Kidney (tissue), 14 donors: Measurements from ENCODE around the gene ANKS1A. TPM values are rescaled to one million over a fixed set of nuclear protein-coding genes. Genes with fewer than 3 reads are reported as not detected.

Source experiments
- DNase-seq, 5 donors: peaks; one replicate each; pipeline ENCODE4 v3.0.0-alpha.2; 2013 to 2020
- FAIRE-seq: peaks from 2 replicates; lab custom pipeline; 2012; peaks lifted over from hg19 to GRCh38; lab: Jason Lieb, UNC
- H3K27ac ChIP-seq, 2 donors: one replicate each; pipeline ENCODE4 v1.7.0; 2013; ENCODE audit warnings: low read depth in 2 of 2, low read length in 2 of 2, inconsistent platforms in 1 of 2
- H3K27me3 ChIP-seq: one replicate; pipeline ENCODE4 v1.7.1; 2013; ENCODE audit warnings: low read length, inconsistent platforms; ENCODE audit not compliant: control insufficient read depth, insufficient read depth
- H3K36me3 ChIP-seq, 3 donors: one replicate each; pipeline versions ENCODE4 v1.7.0 to v1.7.1; 2013; ENCODE audit warnings: low read length in 3 of 3, control low read depth in 1 of 3, inconsistent platforms in 1 of 3; ENCODE audit not compliant: insufficient read depth in 3 of 3, control insufficient read depth in 2 of 3
- H3K4me1 ChIP-seq, 3 donors: one replicate each; pipeline versions ENCODE4 v1.7.0 to v1.7.1; 2013; ENCODE audit warnings: low read length in 3 of 3, inconsistent platforms in 1 of 3, low read depth in 1 of 3; ENCODE audit not compliant: control insufficient read depth in 2 of 3, insufficient read depth in 2 of 3
- H3K4me3 ChIP-seq, 3 donors: one replicate each; pipeline versions ENCODE4 v1.7.0 to v1.8.1; 2013; ENCODE audit warnings: low read length in 3 of 3, control low read depth in 1 of 3, inconsistent platforms in 1 of 3
- H3K9ac ChIP-seq, 3 donors: one replicate each; pipeline versions ENCODE4 v1.7.0 to v1.7.1; 2013; ENCODE audit warnings: low read length in 3 of 3, control low read depth in 1 of 3, inconsistent platforms in 1 of 3
- H3K9me3 ChIP-seq, 3 donors: one replicate each; pipeline versions ENCODE4 v1.7.0 to v1.7.1; 2013; ENCODE audit warnings: low read length in 3 of 3, control low read depth in 1 of 3, inconsistent platforms in 1 of 3; ENCODE audit not compliant: control insufficient read depth in 2 of 3, insufficient read depth in 1 of 3
- CTCF ChIP-seq: IDR thresholded peaks from 3 replicates; pipeline ENCODE4 v1.5.1; 2012; ENCODE audit warnings: mild to moderate bottlenecking, moderate library complexity, borderline replicate concordance; ENCODE audit not compliant: insufficient read depth; ENCODE audit errors: extremely low read depth
- intact Hi-C: fragments of 100-400 bp; cut with DNase I; formaldehyde crosslinking; loops from one replicate; pipeline ENCODE4 v1.11.1; 2022
- polyA plus RNA-seq: library from polyadenylated mRNA; stranded (reverse); fragments of 350-450 nt; fragmentation: Illumina TruSeq; extraction: RNeasy Lipid Tissue Mini Kit (QIAGEN cat#74804); gene quantifications from one replicate; pipeline ENCODE4 v1.2.3, GENCODE V29; 2014; ENCODE audit warnings: low read depth, low replicate concordance; ENCODE audit not compliant: insufficient read depth
- total RNA-seq: library from RNA; stranded (reverse); fragmentation: NEBNext Ultra II Directional; extraction: Animal tissue kit (Norgen Biotek cat#: 25700); gene quantifications from one replicate; pipeline ENCODE4 v1.2.1, GENCODE V29; 2021
- donor health status: control.
- donor health status: control.
- donor health status: control.
- donor health status: control.
- donor health status: control.
- donor health status: DM: yes; HTN: yes; CAD: no.
- donor health status: Normal renal cell carcinoma (clear cell type).

Gene ANKS1A
- total and polyA plus RNA-seq, 2 donors from 2014 or later = 9.4 to 25.9 TPM

GRCh38 chr6:34872332-34872731 lies 16.7 kb upstream of the ANKS1A start:
- TF ChIP-seq CTCF = no peak
- Histone ChIP-seq H3K36me3 (peaks cover 8 to 37% (median 29%) of the 10 kb centered on the region in 3 donors), H3K9me3 (no peaks in the 10 kb centered on the region), H3K4me1 (no peaks in the 10 kb centered on the region), H3K4me3 (no peak overlapping the region), H3K27ac (no peak overlapping the region), H3K9ac (no peak overlapping the region), H3K27me3 (no peaks in the 10 kb centered on the region)
- FAIRE-seq = no peak
- intact Hi-C loops = no loop called here
- DNase-seq = no peak

GRCh38 chr6:34875292-34876213 lies 13.5 kb upstream of the ANKS1A start:
- DNase-seq (no peak), FAIRE-seq (no peak)
- intact Hi-C loops = no loop called here
- Histone ChIP-seq H3K4me1 (no peaks in the 10 kb centered on the region), H3K27ac (no peak overlapping the region), H3K9me3 (no peaks in the 10 kb centered on the region), H3K9ac (no peak overlapping the region), H3K36me3 (peaks cover 3 to 38% (median 34%) of the 10 kb centered on the region in 3 donors), H3K4me3 (no peak overlapping the region), H3K27me3 (no peaks in the 10 kb centered on the region)
- TF ChIP-seq CTCF = no peak

- TF ChIP-seq CTCF = no peak
Measured at GRCh38 chr6:34876472-34876871, 12.6 kb upstream of the ANKS1A start.

More at GRCh38 chr6:34876472-34876871, 12.6 kb upstream of the ANKS1A start:
- Histone ChIP-seq H3K27me3 (no peaks in the 10 kb centered on the region), H3K4me1 (no peaks in the 10 kb centered on the region), H3K9me3 (no peaks in the 10 kb centered on the region), H3K4me3 (no peak overlapping the region), H3K27ac (no peak overlapping the region), H3K36me3 (peaks cover 0 to 35% (median 30%) of the 10 kb centered on the region in 3 donors), H3K9ac (no peak overlapping the region)
- intact Hi-C loops = no loop called here
- DNase-seq = no peak
- FAIRE-seq = no peak
